ENCODE measurements around the gene RAD52.

RAD52 gene

DNA sequence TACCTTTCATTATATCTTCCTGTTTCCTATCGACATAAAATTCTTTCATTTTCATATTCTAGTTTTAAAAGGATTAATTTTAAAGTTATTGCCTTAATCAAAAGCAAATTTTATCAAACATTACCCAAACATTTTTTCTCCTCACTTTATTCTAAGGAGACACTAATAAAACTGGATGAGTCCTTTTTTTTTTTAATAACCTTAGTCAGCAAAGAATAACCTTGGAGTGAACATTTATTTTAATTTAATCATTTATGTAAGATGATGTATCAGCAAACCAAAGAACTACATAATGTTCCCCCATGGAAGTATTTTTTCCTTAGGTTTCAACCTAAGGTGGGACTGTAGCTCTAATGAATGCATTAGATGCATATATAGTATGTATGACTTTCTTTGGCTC lies 83.9 kb downstream of the RAD52 start:
- DNase-seq, result no peak

DNA sequence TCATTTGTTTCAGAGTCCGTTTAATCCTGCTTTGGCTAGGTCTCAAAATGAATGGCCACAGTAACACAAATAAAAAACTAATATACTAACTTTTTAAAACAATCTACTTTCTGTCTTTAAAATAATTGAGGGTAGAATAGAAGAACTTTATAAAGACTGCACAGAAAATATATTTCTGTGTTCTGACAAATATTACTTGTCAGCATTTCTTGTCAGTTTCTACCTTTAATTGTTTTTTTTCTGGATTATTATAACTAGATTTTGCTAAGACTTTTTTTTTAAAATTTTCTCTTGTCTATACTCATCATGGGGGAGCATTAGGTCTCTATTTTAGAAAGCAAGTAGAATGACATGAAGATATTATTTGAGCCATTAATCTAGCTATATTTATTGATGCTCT lies 86.2 kb downstream of the RAD52 start:
- no peak for DNase-seq

DNA sequence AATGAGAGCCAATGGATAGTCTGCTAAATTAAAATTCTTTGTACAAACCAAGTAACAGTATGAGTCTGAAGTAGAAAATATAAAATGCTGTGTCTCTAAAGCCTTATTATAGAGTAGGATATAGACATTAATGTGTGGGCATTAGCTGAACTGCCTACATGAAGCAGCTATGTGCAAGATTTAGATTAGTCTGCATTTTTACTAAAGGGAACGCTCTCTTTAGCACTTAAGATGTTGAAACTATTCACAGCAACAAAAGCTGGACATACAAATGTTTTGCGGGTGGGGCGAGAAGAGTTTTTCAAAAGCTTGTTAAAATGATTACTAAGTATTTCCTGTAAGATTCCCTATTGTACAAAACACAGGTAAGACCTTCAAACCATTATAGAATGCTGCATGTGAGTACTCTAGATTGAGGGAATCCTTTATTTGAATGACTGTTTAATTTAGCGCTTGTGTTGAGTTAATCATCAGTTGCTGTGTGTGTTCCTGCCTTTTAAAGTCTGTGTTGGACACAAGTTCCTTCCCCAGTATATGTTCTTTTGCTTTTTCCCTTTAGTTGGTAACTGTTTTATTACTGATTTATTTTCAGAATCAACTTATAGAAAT lies 87.1 kb downstream of the RAD52 start:
- no peak for DNase-seq
